ENCODE measurements around the gene SAMD4B.
"Not testable (repeated sequence)": the region's sequence is repeated elsewhere in the genome, so short reads cannot be mapped to it uniquely, and the experiment has no call there.

Gene SAMD4B

GRCh38 chr19:39372941-39373340 lies 30.7 kb downstream of the SAMD4B start:
- no peak for DNase-seq

DNA sequence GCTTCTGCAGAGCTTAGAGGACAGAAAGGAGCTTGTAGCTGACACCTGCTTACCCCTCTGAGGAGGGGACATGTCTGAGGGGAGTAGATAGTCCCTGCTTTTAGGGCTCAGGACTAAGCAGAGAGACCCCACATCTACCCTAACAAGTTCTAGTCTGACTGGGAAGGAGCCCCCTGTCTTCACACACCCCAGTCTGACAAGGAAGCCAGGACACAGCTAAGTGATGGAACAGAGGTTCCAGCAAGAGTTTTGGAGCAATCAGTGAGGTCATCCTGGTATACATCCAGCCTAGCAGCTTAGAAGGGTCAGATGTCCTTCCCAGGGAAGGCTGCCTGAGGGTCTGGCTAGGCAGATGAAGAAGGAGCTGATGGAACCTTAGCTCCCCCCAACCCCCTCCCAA lies 33.7 kb downstream of the SAMD4B start:
- no peak for DNase-seq

- DNase-seq, result no peak
Observed at GRCh38 chr19:39377373-39378362, 35.4 kb downstream of the SAMD4B start.

- not testable (repeated sequence) for DNase-seq
Observed at GRCh38 chr19:39379366-39379765, 37.1 kb downstream of the SAMD4B start.

- DNase-seq, result no peak
Observed at GRCh38 chr19:39379865-39380396, 37.7 kb downstream of the SAMD4B start.

DNA sequence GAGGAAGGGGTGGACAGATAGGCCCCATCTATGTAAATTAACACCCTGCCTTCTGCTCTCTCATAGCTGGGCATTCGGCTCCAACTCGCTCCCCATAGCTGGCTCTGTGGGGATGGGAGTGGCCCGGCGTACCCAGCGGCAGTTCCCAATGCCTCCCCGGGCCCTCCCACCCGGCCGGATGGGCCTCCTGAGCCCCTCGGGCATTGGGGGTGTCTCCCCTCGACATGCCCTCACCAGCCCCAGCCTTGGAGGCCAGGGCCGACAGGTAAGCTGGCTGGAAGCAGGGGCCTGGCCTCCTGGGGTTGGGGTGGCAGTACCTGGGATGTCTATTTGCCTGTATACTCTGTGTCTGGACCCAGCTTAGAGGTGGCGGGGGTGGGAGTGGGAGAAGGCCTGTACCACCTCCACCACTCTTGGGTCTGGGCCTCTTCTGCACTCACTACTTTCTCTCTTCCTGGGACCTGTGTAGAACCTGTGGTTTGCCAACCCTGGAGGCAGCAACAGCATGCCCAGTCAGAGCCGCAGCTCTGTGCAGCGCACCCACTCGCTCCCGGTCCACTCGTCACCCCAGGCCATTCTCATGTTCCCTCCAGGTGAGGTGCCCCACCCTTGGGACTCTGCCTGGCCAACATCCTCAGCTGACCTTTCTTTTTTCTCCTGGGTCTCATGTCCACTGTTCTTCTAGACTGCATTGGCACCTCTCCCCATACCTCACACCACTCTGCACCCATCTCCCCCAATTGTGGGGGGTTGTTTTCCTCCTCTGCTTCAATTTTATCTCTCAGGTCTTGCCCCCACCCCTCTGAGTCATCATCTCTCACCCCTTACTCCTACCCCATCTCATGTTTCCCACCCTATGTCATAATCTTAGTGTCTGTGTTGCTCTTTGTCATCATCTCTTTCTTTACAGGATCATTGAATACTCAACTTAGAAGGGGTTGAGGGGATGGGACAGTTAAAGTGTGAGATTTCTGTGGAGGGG lies 38.6 kb downstream of the SAMD4B start:
- DNase-seq, result no peak

DNA sequence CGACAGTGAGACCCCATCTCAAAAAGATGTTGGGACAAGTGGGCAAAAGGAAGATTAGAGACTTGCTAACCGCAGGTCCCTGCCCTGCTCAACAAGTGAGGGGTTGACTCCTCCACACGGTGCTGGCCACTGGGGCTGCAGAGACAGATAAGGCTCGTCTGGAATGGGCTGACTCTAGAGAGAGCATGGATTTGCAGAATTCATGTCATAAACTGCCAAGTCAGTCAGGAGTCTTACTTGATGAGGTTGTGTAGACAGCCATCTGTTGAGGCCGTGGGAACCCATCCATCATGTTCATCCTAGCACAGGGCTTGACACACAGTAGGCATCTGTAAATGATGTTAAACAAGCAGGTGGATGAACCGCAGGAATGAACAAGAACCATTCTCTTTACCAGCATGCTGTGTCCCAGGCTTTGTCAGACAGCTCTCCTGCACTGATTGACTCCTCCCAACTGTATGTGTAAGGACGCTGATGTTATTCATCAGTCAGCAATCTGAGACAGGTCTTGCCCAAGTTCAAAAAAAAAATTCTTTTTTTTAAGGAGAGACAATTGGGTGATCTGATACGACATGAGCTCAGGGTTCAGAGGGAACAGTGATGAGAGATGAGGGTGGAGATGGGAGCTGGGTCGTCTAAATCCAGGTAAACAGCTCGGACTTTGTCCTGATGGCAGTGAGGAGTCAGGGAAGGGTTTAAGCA lies 39.8 kb downstream of the SAMD4B start:
- no peak for DNase-seq

- DNase-seq, result no peak
Observed at GRCh38 chr19:39382991-39383828, 41.0 kb downstream of the SAMD4B start.

DNA sequence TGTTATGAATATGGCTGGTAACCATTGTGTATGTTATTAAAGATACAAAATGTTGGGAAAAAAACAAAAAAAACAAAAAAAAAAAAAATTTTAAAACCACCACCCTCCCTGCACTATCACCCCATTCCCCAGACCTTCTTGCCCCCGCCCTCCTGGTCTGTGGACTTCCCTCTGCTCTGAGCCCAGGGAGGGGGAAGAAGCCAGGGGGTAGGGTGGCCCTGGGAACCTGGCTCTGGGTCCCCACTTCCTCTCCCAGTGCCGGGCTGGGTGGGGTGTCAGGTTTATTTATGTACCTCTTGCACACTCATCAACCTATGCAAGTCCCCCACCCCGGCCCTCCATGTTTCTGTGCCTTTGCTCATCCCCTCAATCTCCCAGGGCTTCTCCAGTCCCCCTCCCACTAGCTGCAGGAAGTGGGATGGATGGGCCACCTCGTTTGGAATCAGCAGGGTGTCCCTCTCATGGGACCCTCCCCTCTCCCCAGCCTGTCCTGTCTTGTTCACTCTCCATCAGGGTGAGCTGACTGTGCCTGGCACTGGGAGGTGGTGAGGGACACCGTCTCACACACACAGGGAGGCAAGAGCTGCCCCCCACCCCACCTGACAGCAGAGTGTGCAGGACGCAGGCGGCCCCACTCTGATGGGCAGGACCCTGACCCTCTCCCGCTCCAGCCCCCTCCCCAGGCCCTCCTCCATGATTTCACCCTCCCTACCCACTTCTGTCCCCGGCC lies 42.8 kb downstream of the SAMD4B start:
- DNase-seq, result no peak

DNA sequence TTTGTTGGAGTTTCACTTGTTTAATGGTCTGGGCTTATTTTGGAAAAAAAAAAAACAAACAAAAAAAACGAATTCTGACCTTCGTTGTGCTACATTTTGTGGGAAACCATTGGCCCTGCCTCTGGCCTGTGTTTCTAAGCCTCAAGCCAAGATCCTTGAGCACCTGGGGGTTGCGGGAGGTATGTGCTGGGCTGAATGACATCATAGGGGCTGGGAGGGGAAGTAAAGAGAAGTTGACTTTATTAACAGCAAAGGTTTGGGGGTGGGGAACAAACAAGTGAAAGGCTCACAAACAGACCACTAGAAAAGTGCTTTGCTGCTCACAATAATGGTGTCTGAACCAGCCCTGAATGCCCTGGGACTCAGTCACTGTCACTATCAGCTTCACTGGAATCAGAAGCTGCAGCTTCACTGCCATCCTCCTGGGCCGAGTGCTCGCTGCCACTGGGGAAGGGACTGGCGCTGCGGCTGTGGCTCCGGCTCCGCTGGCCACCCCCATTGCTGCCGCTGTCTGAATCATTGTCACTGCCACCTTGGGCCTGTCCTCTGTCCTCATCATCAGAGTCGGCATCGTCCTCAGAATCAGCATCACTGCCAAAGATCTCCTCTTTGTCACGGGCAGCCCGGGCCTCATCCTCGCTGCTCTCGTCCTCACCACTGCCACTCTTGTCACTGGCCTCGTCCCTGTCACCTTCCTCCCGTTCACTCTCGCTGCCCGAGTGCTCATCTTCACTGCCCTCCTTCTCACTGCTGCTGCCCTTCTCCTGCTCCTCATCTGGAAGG lies 43.6 kb downstream of the SAMD4B start:
- DNase-seq, result no peak

GRCh38 chr19:39386557-39386956 lies 44.3 kb downstream of the SAMD4B start:
- DNase-seq, result no peak

DNA sequence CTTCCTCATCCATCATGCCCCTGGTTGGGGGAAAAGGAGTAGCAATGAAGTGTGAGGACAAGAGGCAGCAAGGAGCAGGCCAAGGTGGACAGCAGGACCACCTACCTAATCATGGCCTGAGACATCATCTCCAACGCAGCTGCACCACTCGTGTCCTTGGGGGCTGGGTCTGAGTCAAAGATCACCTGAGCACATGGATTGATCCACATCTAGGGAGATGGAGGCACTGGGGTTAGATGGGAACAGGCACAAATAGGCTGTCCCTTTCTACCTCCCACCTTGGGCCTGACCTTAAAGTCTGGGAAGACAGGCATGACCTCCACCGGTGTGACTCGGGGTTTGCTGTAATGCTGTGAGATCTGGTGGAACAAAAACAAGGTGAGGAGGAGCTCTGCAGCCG lies 46.4 kb downstream of the SAMD4B start:
- DNase-seq, result no peak

- no peak for DNase-seq
Observed at GRCh38 chr19:39389631-39390414, 47.6 kb downstream of the SAMD4B start.

- no peak for DNase-seq
Observed at GRCh38 chr19:39390451-39390750, 48.2 kb downstream of the SAMD4B start.

DNA sequence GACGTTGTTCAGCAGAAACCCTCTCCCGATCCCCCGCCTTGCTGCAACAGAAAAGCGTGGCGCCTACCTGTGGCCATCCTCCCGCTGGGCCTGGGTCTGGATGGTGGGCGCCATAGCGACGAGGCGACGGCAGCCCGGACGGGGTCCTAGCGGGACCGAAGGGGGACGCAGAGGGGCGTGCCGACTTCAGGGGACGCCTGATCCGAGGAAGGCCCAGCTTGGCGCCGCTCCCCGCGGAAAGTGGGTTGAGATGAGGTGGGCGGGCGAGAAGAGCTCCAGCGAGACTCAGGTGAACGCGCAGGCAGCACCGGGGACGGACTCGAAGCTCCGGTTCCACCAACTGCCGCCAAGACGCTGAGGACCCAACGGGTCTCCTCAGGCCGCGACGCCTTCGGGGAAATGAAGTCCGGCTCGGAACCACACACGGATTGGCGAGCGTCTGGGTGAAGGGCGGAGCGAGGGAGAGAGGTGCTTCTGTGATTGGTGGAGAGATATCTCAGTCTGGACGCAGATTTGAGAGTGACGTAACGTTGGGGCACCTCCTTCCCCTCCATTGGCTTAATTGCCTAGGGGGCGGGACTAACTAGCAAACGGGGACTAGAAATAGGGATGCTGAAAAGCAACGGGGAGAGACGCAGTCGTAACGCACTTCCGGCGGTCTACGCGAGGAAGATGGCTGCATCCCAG lies 48.7 kb downstream of the SAMD4B start, which contains the start of the genes MED29 and PAF1:
Gene MED29, plus strand, starts transcription at position 628 of the 687 bp plus-strand sequence. Its CDS starts 45 bp downstream, at position 673.
Gene PAF1, minus strand, starts transcription at position 356 of the 687 bp plus-strand sequence. Its CDS starts 242 bp downstream, at position 114.
- peak; percentile 100 for DNase-seq

GRCh38 chr19:39397360-39398296 lies 55.4 kb downstream of the SAMD4B start:
- DNase-seq, result peak; percentile 94 to 96

- DNase-seq, result peak; percentile 63 to 86
Observed at GRCh38 chr19:39398297-39398864, 56.2 kb downstream of the SAMD4B start.
